Left ventricle myocardium inferior (tissue), 1 donor: ENCODE results near the gene CPD. TPM values are rescaled to one million over a fixed set of nuclear protein-coding genes. Genes with fewer than 3 reads are reported as not detected.
A peak's percentile ranks its signal among the peaks of the same experiment; 100 is the strongest.

Experiments used
- DNase-seq: peaks from one replicate; pipeline ENCODE4 v3.0.0-alpha.2; 2020
- H3K27ac ChIP-seq: fragments of 200-600 bp; replicated peaks from 2 replicates; pipeline ENCODE4 v1.8.0; 2021
- H3K27me3 ChIP-seq: fragments of 200-600 bp; 2 replicates; pipeline ENCODE4 v1.8.0; 2021; ENCODE audit warnings: low read depth
- H3K36me3 ChIP-seq: fragments of 200-600 bp; 2 replicates; pipeline ENCODE4 v1.8.0; 2021
- H3K4me1 ChIP-seq: fragments of 200-600 bp; 2 replicates; pipeline ENCODE4 v1.8.0; 2021
- H3K4me3 ChIP-seq: fragments of 200-600 bp; 2 replicates; pipeline ENCODE4 v1.8.0; 2021; ENCODE audit warnings: mild to moderate bottlenecking, moderate library complexity
- H3K9me3 ChIP-seq: fragments of 200-600 bp; replicated peaks from 2 replicates; pipeline ENCODE4 v1.8.0; 2021
- CTCF ChIP-seq: fragments of 200-600 bp; IDR thresholded peaks from 2 replicates; pipeline ENCODE4 v1.8.0; 2021; ENCODE audit warnings: antibody characterized with exemption, mild to moderate bottlenecking, borderline replicate concordance
- intact Hi-C: fragments of 100-400 bp; cut with micrococcal nuclease; formaldehyde crosslinking; loops from one replicate; pipeline ENCODE4 v1.11.0; 2022
- total RNA-seq: library from RNA; stranded (reverse); fragmentation: NEBNext Ultra II Directional; extraction: Animal tissue kit (Norgen Biotek cat#: 25700); gene quantifications from one replicate; pipeline ENCODE4 v1.2.1, GENCODE V29; 2021
- donor health status: DM: no; HTN: yes; CAD: no; lungs with severe emphysema.

The CPD gene
- total RNA-seq, 1 donor from 2014 or later, result 19.3 TPM

DNA sequence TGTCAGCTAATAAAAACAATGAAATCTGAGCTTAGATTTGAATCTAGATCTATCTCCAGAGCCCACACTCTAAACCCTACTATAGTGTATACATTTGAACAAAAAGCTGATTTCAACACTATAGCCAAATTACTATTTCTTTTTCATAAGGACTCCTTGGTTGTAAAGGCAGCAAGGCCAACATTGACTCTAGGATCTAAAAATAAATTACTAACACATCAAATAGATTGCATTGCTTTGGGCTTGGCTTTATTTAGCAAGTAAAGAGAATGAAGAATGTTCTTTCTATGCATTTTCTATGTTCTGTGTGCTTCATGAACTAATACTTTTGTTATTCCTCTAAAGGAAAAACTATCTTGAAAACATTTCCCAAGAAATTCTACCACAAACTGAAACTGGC is 103.8 kb downstream of the CPD start:
- Histone ChIP-seq H3K4me1 (peaks cover 36% of the 10 kb centered on the region), H3K27me3 (no peaks in the 10 kb centered on the region), H3K36me3 (peaks cover 79% of the 10 kb centered on the region), H3K9me3 (no peaks in the 10 kb centered on the region), H3K27ac (peak overlapping the region; percentile 47), H3K4me3 (no peak overlapping the region)
- intact Hi-C loops, result no loop called here
- no peak for TF ChIP-seq CTCF
- no peak for DNase-seq

GRCh38 chr17:30483159-30483558 is 104.4 kb downstream of the CPD start:
- no peak for DNase-seq
- TF ChIP-seq CTCF, result no peak
- no peak overlapping the region for H3K27ac ChIP-seq
- H3K27me3 ChIP-seq, result no peaks in the 10 kb centered on the region
- H3K9me3 ChIP-seq, result no peaks in the 10 kb centered on the region
- H3K36me3 ChIP-seq, result peaks cover 85% of the 10 kb centered on the region
- peaks cover 30% of the 10 kb centered on the region for H3K4me1 ChIP-seq
- no peak overlapping the region for H3K4me3 ChIP-seq
- intact Hi-C loops, result no loop called here

DNA sequence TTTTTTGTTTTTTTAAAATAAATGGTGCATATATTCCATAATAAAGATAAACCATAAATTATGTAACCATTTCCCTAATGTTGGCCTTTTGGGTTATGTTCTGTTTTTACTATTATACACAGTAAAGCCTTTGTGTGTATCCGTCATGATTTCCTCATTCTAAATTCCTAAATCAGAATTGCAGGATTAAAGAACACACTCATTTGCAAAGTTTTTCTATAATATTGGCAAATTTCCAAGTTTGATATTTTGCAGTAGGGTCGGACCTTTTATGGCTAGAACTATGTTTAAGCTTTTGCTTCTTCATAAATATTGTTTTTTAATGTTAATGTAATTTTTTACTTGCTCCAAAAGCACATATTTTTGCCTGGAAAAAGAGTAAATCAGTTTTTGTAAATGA is 115.1 kb downstream of the CPD start:
- TF ChIP-seq CTCF, result no peak
- peaks cover 6% of the 10 kb centered on the region for H3K4me1 ChIP-seq
- intact Hi-C loops, result no loop called here
- H3K36me3 ChIP-seq, result peaks cover 100% of the 10 kb centered on the region
- DNase-seq, result no peak
- no peak overlapping the region for H3K27ac ChIP-seq
- no peaks in the 10 kb centered on the region for H3K9me3 ChIP-seq
- H3K27me3 ChIP-seq, result no peaks in the 10 kb centered on the region
- H3K4me3 ChIP-seq, result no peak overlapping the region

DNA sequence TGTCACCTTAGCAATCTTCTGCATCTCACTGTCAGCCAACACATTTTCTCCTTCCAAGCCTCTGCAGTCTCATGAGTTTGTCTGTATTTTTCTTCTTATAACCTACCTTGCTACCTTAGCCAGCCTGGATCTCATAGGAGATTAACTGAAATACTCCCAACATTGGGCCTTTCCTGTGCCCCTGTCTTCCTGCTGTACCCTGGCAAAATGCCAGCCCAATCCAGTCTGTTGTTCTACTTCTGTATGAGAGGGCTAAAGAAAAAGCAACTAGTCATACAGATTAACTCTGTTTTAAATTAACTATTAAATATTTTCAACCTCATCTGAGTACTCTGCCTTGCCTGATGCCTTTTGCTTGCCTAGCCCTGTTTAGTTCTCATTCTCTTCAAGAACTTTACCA is 116.9 kb downstream of the CPD start:
- no peak for DNase-seq
- Histone ChIP-seq H3K9me3 (no peaks in the 10 kb centered on the region), H3K4me1 (peaks cover 6% of the 10 kb centered on the region), H3K27ac (no peak overlapping the region), H3K36me3 (peaks cover 100% of the 10 kb centered on the region), H3K27me3 (no peaks in the 10 kb centered on the region), H3K4me3 (no peak overlapping the region)
- intact Hi-C loops, result no loop called here
- TF ChIP-seq CTCF, result no peak

DNA sequence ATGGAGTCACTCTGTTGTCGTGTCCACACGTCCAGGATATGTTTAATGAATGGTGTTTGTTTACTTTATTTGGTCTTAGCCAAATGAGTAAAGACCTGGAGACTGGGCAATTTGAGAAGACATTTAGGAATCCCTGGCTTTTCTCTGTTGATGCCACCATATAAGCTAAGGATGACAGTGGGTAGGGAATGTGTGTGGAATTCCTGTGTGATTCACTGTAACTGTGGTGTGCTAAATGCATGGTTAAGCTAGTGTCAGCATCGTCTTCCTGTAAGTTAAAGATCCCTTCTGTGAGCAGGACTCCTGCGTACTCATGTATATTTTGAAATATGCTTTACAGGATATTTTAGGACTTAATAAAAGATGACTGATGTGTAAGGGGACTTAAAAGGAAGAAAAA is 124.8 kb downstream of the CPD start:
- intact Hi-C loops, result no loop called here
- H3K27ac ChIP-seq, result no peak overlapping the region

More for the DNA sequence above, 124.8 kb downstream of the CPD start:
- peaks cover 79% of the 10 kb centered on the region for H3K36me3 ChIP-seq
- no peaks in the 10 kb centered on the region for H3K27me3 ChIP-seq
- H3K4me3 ChIP-seq, result no peak overlapping the region
- peaks cover 8% of the 10 kb centered on the region for H3K4me1 ChIP-seq
- H3K9me3 ChIP-seq, result no peaks in the 10 kb centered on the region
- no peak for TF ChIP-seq CTCF
- no peak for DNase-seq
